Hepatocyte (in vitro differentiated cells): ENCODE data around the gene RCAN2. TPM values are rescaled to one million over a fixed set of nuclear protein-coding genes. Genes with fewer than 3 reads are reported as not detected.

Source experiments
- DNase-seq: peaks from one replicate; pipeline ENCODE4 v3.0.0-alpha.2; 2016; ENCODE audit warnings: low spot score
- H2AFZ ChIP-seq: fragments of 200-600 bp; sonication (generic); 2 replicates; pipeline ENCODE4 v1.6.0; 2016; ENCODE audit warnings: antibody characterized with exemption, mild to moderate bottlenecking
- H3K27ac ChIP-seq: fragments of 200-600 bp; sonication (generic); 2 replicates; pipeline ENCODE4 v1.5.1; 2016; ENCODE audit warnings: mild to moderate bottlenecking
- H3K27me3 ChIP-seq: fragments of 200-600 bp; sonication (generic); 2 replicates; pipeline ENCODE4 v1.6.1; 2016
- H3K36me3 ChIP-seq: fragments of 200-600 bp; sonication (generic); replicated peaks from 2 replicates; pipeline ENCODE4 v1.5.1; 2016; ENCODE audit warnings: low read depth; ENCODE audit not compliant: insufficient read depth
- H3K4me1 ChIP-seq: fragments of 200-600 bp; sonication (generic); 2 replicates; pipeline ENCODE4 v1.5.1; 2016; ENCODE audit warnings: mild to moderate bottlenecking, moderate library complexity; ENCODE audit not compliant: insufficient read depth
- H3K4me2 ChIP-seq: fragments of 200-600 bp; sonication (generic); 2 replicates; pipeline ENCODE4 v1.6.0; 2016
- H3K4me3 ChIP-seq: fragments of 200-600 bp; sonication (generic); 2 replicates; pipeline ENCODE4 v1.5.1; 2016; ENCODE audit warnings: mild to moderate bottlenecking
- H3K79me2 ChIP-seq: fragments of 200-600 bp; sonication (generic); 2 replicates; pipeline ENCODE4 v1.6.0; 2017; ENCODE audit warnings: mild to moderate bottlenecking
- H3K9me2 ChIP-seq: fragments of 200-600 bp; sonication (generic); replicated peaks from 2 replicates; pipeline ENCODE4 v1.6.0; 2017; ENCODE audit warnings: mild to moderate bottlenecking; ENCODE audit not compliant: insufficient read depth
- H3K9me3 ChIP-seq: fragments of 200-600 bp; sonication (generic); 2 replicates; pipeline ENCODE4 v1.5.1; 2016; ENCODE audit warnings: low read depth, mild to moderate bottlenecking
- H4K20me1 ChIP-seq: fragments of 200-600 bp; sonication (generic); 2 replicates; pipeline ENCODE4 v1.6.0; 2016; ENCODE audit warnings: mild to moderate bottlenecking; ENCODE audit not compliant: insufficient read depth, poor library complexity, severe bottlenecking
- EZH2 ChIP-seq: fragments of 200-600 bp; sonication (generic); IDR thresholded peaks from 2 replicates; pipeline ENCODE4 v1.6.1; 2016; ENCODE audit warnings: antibody characterized with exemption, mild to moderate bottlenecking, borderline replicate concordance
- EZH2phosphoT487 ChIP-seq: fragments of 200-600 bp; sonication (generic); IDR thresholded peaks from one replicate; pipeline ENCODE4 v1.6.1; 2018; ENCODE audit warnings: antibody characterized with exemption, mild to moderate bottlenecking, low read depth, moderate library complexity; ENCODE audit not compliant: unreplicated experiment, severe bottlenecking
- WGBS: methylation state at CpG from one replicate; pipeline ENCODE4 v1.1.6; 2016; ENCODE audit warnings: low lambda C conversion rate; ENCODE audit errors: missing lambda C conversion rate; 5-methylcytosine and 5-hydroxymethylcytosine counted together
- polyA plus RNA-seq: library from polyadenylated mRNA; unstranded; fragments of >200 nt; fragmentation: Nextera tagmentation; extraction: Ambion mirVana; gene quantifications from 2 replicates; pipeline ENCODE4 v1.2.1, GENCODE V29; 2016
- total RNA-seq: library from RNA; depleted of rRNA; stranded (reverse); fragments of >200 nt; gene quantifications from 2 replicates; pipeline ENCODE4 v1.2.3, GENCODE V29; 2014
- TF ChIP-seq, protein P1 (sequence below): fragments of 200-600 bp; sonication (generic); IDR thresholded peaks from 2 replicates; pipeline ENCODE4 v1.5.1; 2016; ENCODE audit warnings: antibody characterized with exemption, mild to moderate bottlenecking; ENCODE audit not compliant: poor library complexity

Gene RCAN2
- total and polyA plus RNA-seq, 2 experiments from 2014 or later: 5.0 to 6.6 TPM

GRCh38 chr6:46411456-46412197, 79.6 kb downstream of the RCAN2 start:
- Histone ChIP-seq H3K36me3 (no peaks in the 10 kb centered on the region), H3K27ac (no peak overlapping the region), H3K4me2 (no peak overlapping the region), H3K27me3 (no peaks in the 10 kb centered on the region), H4K20me1 (no peaks in the 10 kb centered on the region), H3K4me1 (peaks cover 4% of the 10 kb centered on the region), H3K4me3 (no peak overlapping the region), H3K9me2 (no peaks in the 10 kb centered on the region), H3K9me3 (no peaks in the 10 kb centered on the region), H3K79me2 (no peaks in the 10 kb centered on the region), H2AFZ (no peak overlapping the region)
- TF ChIP-seq, protein P1, sequence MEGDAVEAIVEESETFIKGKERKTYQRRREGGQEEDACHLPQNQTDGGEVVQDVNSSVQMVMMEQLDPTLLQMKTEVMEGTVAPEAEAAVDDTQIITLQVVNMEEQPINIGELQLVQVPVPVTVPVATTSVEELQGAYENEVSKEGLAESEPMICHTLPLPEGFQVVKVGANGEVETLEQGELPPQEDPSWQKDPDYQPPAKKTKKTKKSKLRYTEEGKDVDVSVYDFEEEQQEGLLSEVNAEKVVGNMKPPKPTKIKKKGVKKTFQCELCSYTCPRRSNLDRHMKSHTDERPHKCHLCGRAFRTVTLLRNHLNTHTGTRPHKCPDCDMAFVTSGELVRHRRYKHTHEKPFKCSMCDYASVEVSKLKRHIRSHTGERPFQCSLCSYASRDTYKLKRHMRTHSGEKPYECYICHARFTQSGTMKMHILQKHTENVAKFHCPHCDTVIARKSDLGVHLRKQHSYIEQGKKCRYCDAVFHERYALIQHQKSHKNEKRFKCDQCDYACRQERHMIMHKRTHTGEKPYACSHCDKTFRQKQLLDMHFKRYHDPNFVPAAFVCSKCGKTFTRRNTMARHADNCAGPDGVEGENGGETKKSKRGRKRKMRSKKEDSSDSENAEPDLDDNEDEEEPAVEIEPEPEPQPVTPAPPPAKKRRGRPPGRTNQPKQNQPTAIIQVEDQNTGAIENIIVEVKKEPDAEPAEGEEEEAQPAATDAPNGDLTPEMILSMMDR: no peak
- TF ChIP-seq EZH2phosphoT487 (no peak), EZH2 (no peak)
- no peak for DNase-seq
- WGBS: 72% methylated on average over 3 of the region's 3 CpGs

GRCh38 chr6:46410334-46410953, 80.8 kb downstream of the RCAN2 start:
- Histone ChIP-seq H3K27ac (no peak overlapping the region), H4K20me1 (no peaks in the 10 kb centered on the region), H3K36me3 (no peaks in the 10 kb centered on the region), H3K4me2 (no peak overlapping the region), H2AFZ (no peak overlapping the region), H3K4me3 (no peak overlapping the region), H3K9me2 (no peaks in the 10 kb centered on the region), H3K4me1 (peaks cover 4% of the 10 kb centered on the region), H3K79me2 (no peaks in the 10 kb centered on the region), H3K27me3 (no peaks in the 10 kb centered on the region), H3K9me3 (no peaks in the 10 kb centered on the region)
- WGBS: 48% methylated on average over 5 of the region's 5 CpGs
- peak; percentile 49 for DNase-seq
- TF ChIP-seq EZH2phosphoT487: no peak
- TF ChIP-seq, protein P1: peak; percentile 72
- no peak for TF ChIP-seq EZH2

DNA sequence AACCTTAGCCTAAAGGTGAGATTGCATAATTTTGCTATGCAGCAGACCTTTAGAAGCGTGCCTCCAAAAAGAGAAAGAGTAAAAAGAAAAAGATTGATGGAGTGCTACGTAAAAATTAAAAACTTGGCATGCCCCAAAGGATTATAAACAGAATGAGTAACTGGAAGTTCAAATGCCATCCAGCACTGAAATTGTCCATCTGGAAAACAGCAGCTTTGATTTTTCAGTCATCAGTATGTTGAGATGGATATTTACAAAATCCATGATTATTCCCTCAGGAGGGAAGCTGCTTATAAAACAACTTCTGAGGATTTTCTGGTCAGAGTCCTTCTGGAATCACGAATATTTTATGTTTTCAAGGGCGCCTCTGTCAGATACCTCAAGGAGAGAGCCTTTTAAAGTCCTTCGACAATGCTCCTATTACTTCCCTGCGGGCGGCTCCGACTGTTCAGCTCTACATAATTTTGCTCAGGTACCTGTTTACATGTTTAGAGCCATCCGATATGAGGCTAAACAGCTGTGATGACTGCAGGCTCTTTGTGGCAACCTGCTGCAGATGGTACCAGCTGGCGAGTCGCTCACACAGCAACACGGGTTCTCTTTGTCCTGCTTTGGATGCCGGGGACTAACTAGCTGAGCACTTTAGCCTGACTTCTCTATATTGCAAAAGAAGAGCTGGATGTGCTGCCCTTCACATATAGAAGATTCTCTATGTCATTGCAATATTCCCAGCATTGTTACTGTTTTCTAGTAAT, 83.3 kb downstream of the RCAN2 start:
- 71% methylated on average over 13 of the region's 13 CpGs for WGBS
- Histone ChIP-seq H3K4me2 (peak overlapping the region; percentile 17), H3K4me1 (peaks cover 4% of the 10 kb centered on the region)

More for the DNA sequence above, 83.3 kb downstream of the RCAN2 start:
- TF ChIP-seq EZH2 (no peak), EZH2phosphoT487 (no peak)
- TF ChIP-seq, protein P1: no peak
- Histone ChIP-seq H2AFZ (no peak overlapping the region), H3K9me2 (no peaks in the 10 kb centered on the region), H3K27me3 (no peaks in the 10 kb centered on the region), H3K79me2 (no peaks in the 10 kb centered on the region), H3K4me3 (no peak overlapping the region), H4K20me1 (no peaks in the 10 kb centered on the region), H3K27ac (no peak overlapping the region), H3K36me3 (no peaks in the 10 kb centered on the region), H3K9me3 (no peaks in the 10 kb centered on the region)
- DNase-seq: no peak
